HG02642 (cell line): ENCODE results near the gene KCNA2.
A peak's percentile ranks its signal among the peaks of the same experiment; 100 is the strongest.

ENCODE experiments used
- ATAC-seq: cut with Tn5 transposase; IDR thresholded peaks from one replicate; pipeline ENCODE4 v1.9.1; 2021; ENCODE audit warnings: mild to moderate bottlenecking; ENCODE audit not compliant: unreplicated experiment, poor library complexity

Gene KCNA2

GRCh38 chr1:110605901-110606656 is at the start of gene KCNA2:
Gene KCNA2 (minus strand): TSS chr1:110606358. CDS start chr1:110604782, 1,576 bp downstream.
- no peak for ATAC-seq

DNA sequence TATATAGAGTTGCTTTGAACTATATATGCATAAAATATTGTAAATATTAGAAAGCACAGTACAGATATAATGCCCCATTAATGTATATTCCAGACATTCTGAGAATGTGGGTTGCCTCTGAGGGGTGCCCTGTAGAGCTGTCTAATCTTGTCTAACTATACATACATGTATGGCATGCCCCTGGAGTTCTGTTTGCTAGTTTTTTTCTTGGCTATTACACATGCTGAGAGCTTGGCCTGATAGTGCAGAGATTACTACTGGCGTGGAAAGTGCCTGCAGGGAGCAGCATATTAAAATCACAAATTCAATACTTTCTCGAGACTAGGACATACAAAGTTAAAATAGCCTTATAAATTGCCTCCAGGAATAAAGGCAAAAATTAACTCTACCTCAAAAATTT is 44.5 kb upstream of the KCNA2 start:
- no peak for ATAC-seq

DNA sequence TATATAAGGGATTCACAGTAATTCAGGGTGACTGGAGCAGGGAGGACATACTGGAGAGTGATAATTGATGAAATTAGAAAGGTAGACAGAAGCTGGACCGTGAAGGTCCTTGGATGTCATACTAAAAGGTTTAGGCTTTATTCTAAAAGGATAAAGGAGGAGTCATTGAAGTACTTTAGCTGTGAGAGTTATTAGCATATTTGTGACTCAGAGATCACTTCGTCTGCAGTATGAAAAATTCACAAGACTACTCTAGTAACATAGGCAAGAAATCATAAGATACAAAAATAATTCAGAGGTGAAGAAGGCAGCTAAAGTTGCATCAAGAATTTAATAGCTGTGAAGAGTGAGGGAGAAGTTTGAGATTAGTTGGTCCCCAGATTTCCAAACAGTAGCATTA is 42.3 kb upstream of the KCNA2 start:
- ATAC-seq = no peak

DNA sequence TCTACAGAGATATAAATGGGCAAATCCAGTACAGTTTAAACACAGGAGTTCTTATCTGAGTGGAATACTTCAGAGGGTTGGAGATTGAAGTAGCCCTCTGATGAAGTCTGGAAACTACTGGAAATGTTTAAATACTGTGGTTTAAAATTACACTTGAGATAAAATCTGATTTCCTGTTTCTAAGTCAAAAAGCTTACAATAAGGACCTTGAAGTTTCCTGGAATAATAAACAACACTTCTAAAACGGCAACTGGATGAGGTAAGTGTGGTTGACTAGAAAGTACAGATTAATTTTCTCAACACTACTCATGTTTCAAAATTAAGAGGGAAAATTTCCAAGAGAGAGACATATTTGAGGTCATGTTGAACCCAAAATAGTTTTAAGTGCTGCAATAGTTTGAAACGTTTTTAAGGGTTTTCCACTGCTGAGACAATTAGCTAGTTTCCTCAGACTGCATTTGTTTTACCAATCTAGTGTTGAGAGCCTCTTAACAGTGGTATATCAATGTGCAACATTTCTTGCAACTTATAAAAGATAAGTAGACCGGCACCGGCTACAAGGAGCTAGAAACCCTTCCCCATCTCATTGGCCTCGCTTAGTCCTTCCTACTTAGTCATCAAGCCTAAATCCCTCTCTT is 41.2 kb upstream of the KCNA2 start:
- no peak for ATAC-seq

GRCh38 chr1:110645821-110646735 is 39.9 kb upstream of the KCNA2 start:
- no peak for ATAC-seq

GRCh38 chr1:110645211-110645610 is 39.1 kb upstream of the KCNA2 start:
- no peak for ATAC-seq

DNA sequence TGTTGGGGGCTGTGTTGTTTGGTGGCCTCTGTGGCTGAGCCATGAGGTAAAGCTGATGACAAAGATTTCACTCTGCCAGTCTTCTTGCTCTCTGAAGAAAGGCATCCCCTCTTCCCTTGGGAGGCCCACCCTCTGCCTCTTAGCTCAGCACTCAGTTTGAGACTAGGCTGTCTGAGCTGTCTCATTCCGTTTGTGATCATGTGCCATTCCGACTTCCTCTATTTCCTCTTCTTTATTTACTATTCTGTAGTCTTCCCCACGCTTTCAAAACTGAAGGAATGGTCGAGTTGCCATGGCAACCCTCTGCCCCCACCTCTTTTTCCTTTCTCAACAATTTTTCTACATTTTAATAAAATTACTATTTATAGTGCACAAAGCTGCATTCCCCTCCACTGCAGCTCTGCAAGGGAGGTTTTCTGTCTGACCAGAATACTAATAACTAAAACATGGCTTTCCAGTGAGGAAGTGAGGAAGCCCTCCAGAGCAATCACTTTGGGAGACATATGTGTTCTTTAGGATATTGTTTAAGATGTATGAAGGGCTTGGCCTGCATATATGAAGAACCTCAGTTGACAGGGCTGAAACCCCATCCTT is 37.8 kb upstream of the KCNA2 start:
- ATAC-seq = no peak

DNA sequence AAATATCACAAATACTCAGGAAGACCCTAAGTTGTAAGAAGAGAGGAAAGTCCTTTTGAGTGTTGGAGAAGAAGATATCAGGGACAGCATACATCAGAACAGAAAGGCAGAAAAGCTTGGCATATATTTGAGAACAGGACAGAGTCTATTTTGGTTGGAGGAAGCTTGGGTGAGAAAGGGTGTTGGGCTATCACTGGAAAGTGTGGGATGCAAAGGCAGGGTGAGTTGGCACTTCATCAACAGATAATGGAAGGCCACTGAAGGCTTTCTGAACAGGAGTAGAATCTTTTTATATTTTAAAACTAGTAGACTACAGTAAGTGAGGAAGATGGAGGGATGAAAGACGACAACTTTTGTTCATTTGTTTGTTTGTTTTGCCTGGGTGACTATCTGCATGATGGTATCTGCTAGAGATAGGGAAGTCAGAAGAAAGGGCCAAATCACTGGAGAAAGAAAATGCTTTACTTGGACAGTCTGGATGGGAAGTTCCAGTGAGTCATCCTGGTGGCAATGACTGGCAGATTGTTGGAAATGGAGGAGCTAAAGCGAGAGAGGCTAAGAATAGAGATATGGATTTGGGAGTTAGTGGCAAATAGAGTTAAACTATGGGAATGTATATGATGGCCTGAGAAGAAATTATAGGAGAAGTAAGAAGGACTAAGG is 33.7 kb upstream of the KCNA2 start:
- no peak for ATAC-seq

GRCh38 chr1:110638556-110638955 is 32.4 kb upstream of the KCNA2 start:
- no peak for ATAC-seq

DNA sequence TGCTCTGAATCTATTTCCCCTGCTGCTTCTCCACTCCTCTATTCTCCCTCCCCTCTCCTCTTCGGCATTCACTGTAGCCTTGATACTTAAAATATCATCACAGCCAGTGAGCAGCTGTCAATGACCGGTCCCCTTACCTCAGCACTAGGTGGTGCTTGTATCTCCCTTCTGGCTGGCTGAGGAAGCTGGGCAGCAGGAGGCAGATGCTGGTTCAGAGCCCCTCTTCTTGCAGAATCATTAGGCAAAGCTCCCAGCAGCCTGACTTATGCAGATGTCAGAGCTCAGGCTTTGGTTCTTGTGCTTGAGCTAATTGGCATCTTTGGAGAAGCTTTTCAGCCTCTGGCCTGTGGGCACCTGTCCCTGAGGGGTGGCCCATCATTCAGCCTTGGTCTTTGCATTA is 31.9 kb upstream of the KCNA2 start:
- no peak for ATAC-seq

GRCh38 chr1:110637475-110637874 is 31.3 kb upstream of the KCNA2 start:
- ATAC-seq = no peak

DNA sequence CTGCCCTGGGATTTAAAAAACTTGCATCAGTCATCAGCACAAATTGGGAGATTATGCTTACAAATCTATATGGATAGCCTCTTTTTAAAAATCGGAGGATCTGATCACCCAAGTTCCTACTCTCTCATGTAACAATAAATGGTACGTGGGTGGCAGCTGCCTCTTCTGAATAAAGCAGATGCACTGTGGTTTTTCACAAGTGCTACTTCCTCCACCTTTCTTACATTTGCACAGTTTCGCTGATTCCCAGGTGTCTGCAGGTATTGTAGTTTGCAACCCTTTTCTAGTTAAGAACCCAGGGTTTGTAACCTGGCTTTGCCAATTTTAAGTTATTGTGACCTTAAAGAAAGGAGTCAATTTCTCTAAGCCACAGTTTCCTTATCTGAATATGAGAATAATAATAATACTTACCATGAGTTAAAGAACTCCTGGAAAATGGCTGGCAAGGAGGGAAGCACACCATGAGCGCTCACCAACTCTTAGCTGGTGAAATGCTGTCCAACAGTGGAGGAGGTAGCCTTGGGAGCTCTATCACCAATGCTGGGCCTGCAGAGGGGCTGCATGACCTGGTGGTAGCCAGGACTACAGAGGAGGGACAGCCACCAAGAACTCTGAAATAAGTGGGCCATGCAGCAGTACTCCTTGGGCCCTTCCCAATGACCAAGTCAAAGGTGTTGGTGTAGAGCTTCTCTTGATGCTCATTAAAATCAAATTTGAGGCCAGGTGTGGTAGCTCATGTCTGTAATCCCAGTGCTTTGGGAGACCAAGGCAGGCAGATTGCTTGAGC is 30.2 kb upstream of the KCNA2 start:
- ATAC-seq = no peak

GRCh38 chr1:110635434-110635833 is 29.3 kb upstream of the KCNA2 start:
- ATAC-seq = no peak

DNA sequence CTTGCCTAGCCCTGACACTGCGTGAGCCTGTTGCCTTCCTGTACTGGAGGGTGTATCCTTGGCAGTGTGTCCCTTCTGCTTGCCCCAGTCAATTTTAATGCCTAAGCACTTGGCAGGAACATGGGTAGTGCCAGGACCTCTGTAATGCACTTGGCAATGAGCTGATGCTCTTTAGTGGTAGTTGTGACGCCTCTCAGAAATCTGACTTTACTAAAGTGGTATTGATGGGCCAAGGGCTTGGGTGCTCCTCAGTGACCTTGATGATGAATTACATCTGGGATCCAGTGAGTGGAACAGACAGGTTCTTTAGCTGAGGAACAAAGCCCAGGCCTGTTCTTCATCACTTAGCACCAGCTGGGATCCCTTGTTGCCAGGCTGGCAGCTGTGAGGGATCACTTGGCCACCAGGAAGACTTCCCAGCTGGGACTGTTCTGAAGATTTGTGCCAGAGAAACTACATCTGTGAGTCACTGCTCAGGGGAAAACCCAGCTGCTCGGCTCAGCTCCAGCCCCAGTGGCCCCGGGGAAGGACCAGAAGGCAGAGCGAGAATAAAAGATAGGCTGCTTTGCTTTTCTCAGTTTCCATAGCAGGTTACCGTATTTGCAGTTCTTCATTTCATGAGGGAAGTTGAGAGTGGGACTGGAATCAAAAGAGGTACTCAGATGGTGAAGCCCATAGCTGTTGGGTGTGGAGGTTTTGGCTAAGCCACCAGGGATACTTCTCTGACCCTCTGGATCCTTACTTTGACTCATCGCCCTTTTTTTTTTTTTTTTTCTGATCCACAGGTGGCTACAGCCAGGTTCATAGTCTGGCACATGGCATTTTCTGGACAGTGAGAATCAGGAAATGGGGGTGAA is 28.5 kb upstream of the KCNA2 start:
- ATAC-seq = peak; percentile 74

DNA sequence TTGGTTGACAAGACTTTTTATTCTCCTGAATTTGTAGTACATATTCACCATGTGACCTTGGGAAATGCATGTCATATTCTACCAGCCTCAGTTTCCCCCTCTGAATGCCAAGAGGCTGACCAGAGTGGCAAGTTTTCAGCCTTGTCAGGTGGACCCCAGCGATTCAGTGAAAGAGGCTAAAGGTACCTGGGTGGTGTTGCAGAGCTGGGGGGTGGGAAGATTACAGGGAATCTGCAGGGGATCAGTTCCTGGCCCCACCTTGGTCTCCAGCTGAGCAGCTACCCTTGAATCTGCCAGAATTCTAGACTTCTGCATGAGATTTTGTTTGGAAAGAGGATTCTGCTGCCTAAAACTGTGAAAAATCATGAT is 27.9 kb upstream of the KCNA2 start:
- no peak for ATAC-seq

GRCh38 chr1:110633646-110634030 is 27.5 kb upstream of the KCNA2 start:
- ATAC-seq = no peak

- ATAC-seq = no peak
Measured at GRCh38 chr1:110631836-110632620, 25.9 kb upstream of the KCNA2 start.
